HEK293 (cell line): ENCODE results near the gene PINLYP.

ENCODE experiments used
- CTCF ChIA-PET: fragments of 350-600 bp; formaldehyde crosslinking; extraction: SDS; loops from one replicate; lab custom pipeline; 2021; ENCODE audit warnings: antibody characterized with exemption; lab: Yijun Ruan, JAX
- POLR2A ChIA-PET: fragments of 300-600 bp; formaldehyde crosslinking; extraction: SDS; loops from one replicate; lab custom pipeline; 2020; ENCODE audit warnings: antibody characterized with exemption, inconsistent platforms; lab: Yijun Ruan, JAX
- H3K27ac ChIP-seq: fragments of 200-500 bp; sonication (Bioruptor generic); 2 replicates; pipeline ENCODE4 v1.5.1; 2014; ENCODE audit warnings: low read depth, low read length, control low read depth, inconsistent platforms; ENCODE audit errors: extremely low read depth
- H3K36me3 ChIP-seq, 2 experiments: fragments of 200-500 bp in 1 of 2; sonication (Bioruptor generic) in 1 of 2; 1 replicate in 1 of 2; 2 replicates in 1 of 2; pipeline ENCODE4 v1.5.1; 2014 to 2017; ENCODE audit warnings: inconsistent platforms in 2 of 2, low read length in 2 of 2; ENCODE audit not compliant: control insufficient read depth in 2 of 2, insufficient read depth in 1 of 2
- H3K4me1 ChIP-seq: fragments of 200-500 bp; sonication (Bioruptor generic); 2 replicates; pipeline ENCODE4 v1.5.1; 2014; ENCODE audit warnings: mild to moderate bottlenecking, low read length, inconsistent platforms; ENCODE audit not compliant: control insufficient read depth, insufficient read depth
- H3K4me3 ChIP-seq: 2 replicates; pipeline ENCODE4 v1.5.1; 2011; ENCODE audit warnings: low read depth, mild to moderate bottlenecking, control low read depth, low read length, moderate library complexity
- H3K9me3 ChIP-seq: fragments of 200-500 bp; sonication (Bioruptor generic); 2 replicates; pipeline ENCODE4 v1.5.1; 2014; ENCODE audit warnings: low read depth, low read length, inconsistent platforms; ENCODE audit not compliant: control insufficient read depth, insufficient read depth
- GLI2 ChIP-seq: fragments of 450-650 bp; formaldehyde crosslinking; IDR thresholded peaks from 2 replicates; pipeline ENCODE4; 2017; ENCODE audit warnings: missing biosample characterization, missing genetic modification characterization, low read depth, borderline replicate concordance
- GLI4 ChIP-seq: fragments of 450-650 bp; formaldehyde crosslinking; IDR thresholded peaks from 2 replicates; pipeline ENCODE4 v1.5.1; 2016; ENCODE audit warnings: missing biosample characterization, missing genetic modification characterization
- GLIS1 ChIP-seq: fragments of 450-650 bp; formaldehyde crosslinking; IDR thresholded peaks from 2 replicates; pipeline ENCODE4 v1.5.1; 2016; ENCODE audit warnings: missing biosample characterization, missing genetic modification characterization
- INSM2 ChIP-seq: fragments of 450-650 bp; formaldehyde crosslinking; IDR thresholded peaks from 2 replicates; pipeline ENCODE4 v1.5.1; 2016; ENCODE audit warnings: missing biosample characterization, missing genetic modification characterization
- KLF17 ChIP-seq: fragments of 450-650 bp; formaldehyde crosslinking; IDR thresholded peaks from 2 replicates; pipeline ENCODE4 v1.5.1; 2016; ENCODE audit warnings: missing biosample characterization, missing genetic modification characterization
- OSR2 ChIP-seq: fragments of 450-650 bp; formaldehyde crosslinking; IDR thresholded peaks from 2 replicates; pipeline ENCODE4 v1.5.1; 2016; ENCODE audit warnings: missing biosample characterization, missing genetic modification characterization
- PBX3 ChIP-seq: sonication (generic); formaldehyde crosslinking; IDR thresholded peaks from 2 replicates; pipeline ENCODE4 v1.8.1; 2022; ENCODE audit warnings: mild to moderate bottlenecking, moderate library complexity, missing genetic modification reagents
- REPIN1 ChIP-seq: fragments of 450-650 bp; formaldehyde crosslinking; IDR thresholded peaks from 2 replicates; pipeline ENCODE4 v1.5.1; 2017; ENCODE audit warnings: missing biosample characterization, missing genetic modification characterization, low read depth
- REST ChIP-seq: fragments of 450-650 bp; formaldehyde crosslinking; IDR thresholded peaks from 2 replicates; pipeline ENCODE4 v1.5.1; 2016; ENCODE audit warnings: missing biosample characterization, missing genetic modification characterization
- SP2 ChIP-seq: fragments of 450-650 bp; formaldehyde crosslinking; IDR thresholded peaks from 2 replicates; pipeline ENCODE4 v1.5.1; 2016; ENCODE audit warnings: missing biosample characterization, missing genetic modification characterization
- ZBTB49 ChIP-seq: fragments of 450-650 bp; formaldehyde crosslinking; IDR thresholded peaks from 2 replicates; pipeline ENCODE4 v1.5.1; 2016; ENCODE audit warnings: missing biosample characterization, missing genetic modification characterization, low read depth
- ZEB2 ChIP-seq: fragments of 450-650 bp; formaldehyde crosslinking; IDR thresholded peaks from 2 replicates; pipeline ENCODE4 v1.5.1; 2016; ENCODE audit warnings: missing biosample characterization, missing genetic modification characterization
- ZNF184 ChIP-seq: fragments of 450-650 bp; IDR thresholded peaks from 2 replicates; pipeline ENCODE4 v1.5.1; 2018; ENCODE audit warnings: missing biosample characterization, mild to moderate bottlenecking, missing genetic modification characterization
- ZNF202 ChIP-seq: fragments of 450-650 bp; formaldehyde crosslinking; IDR thresholded peaks from 2 replicates; pipeline ENCODE4 v1.5.1; 2016; ENCODE audit warnings: missing biosample characterization, missing genetic modification characterization, borderline replicate concordance
- ZNF214 ChIP-seq: fragments of 450-650 bp; formaldehyde crosslinking; IDR thresholded peaks from 2 replicates; pipeline ENCODE4 v1.5.1; 2017; ENCODE audit warnings: missing biosample characterization, mild to moderate bottlenecking, missing genetic modification characterization, borderline replicate concordance
- ZNF23 ChIP-seq: fragments of 450-650 bp; formaldehyde crosslinking; IDR thresholded peaks from 2 replicates; pipeline ENCODE4 v1.5.1; 2016; ENCODE audit warnings: missing biosample characterization, missing genetic modification characterization, borderline replicate concordance
- ZNF302 ChIP-seq: fragments of 450-650 bp; formaldehyde crosslinking; IDR thresholded peaks from 2 replicates; pipeline ENCODE4 v1.5.1; 2016; ENCODE audit warnings: missing biosample characterization, missing genetic modification characterization, low read depth
- ZNF335 ChIP-seq: fragments of 450-650 bp; formaldehyde crosslinking; conservative IDR thresholded peaks from 2 replicates; pipeline ENCODE4 v1.5.1; 2016; ENCODE audit warnings: missing biosample characterization, missing genetic modification characterization
- ZNF362 ChIP-seq: fragments of 450-650 bp; formaldehyde crosslinking; IDR thresholded peaks from 2 replicates; pipeline ENCODE4 v1.5.1; 2016; ENCODE audit warnings: missing biosample characterization, missing genetic modification characterization
- ZNF488 ChIP-seq: fragments of 450-650 bp; formaldehyde crosslinking; IDR thresholded peaks from 2 replicates; pipeline ENCODE4 v1.5.1; 2016; ENCODE audit warnings: missing biosample characterization, missing genetic modification characterization
- ZNF501 ChIP-seq: fragments of 450-650 bp; formaldehyde crosslinking; IDR thresholded peaks from 2 replicates; pipeline ENCODE4 v1.5.1; 2016; ENCODE audit warnings: missing biosample characterization, missing genetic modification characterization
- ZNF548 ChIP-seq: fragments of 450-650 bp; formaldehyde crosslinking; IDR thresholded peaks from 2 replicates; pipeline ENCODE4 v1.5.1; 2016; ENCODE audit warnings: missing biosample characterization, missing genetic modification characterization
- ZNF658 ChIP-seq: fragments of 450-650 bp; formaldehyde crosslinking; IDR thresholded peaks from 2 replicates; pipeline ENCODE4; 2016; ENCODE audit warnings: missing biosample characterization, missing genetic modification characterization
- ZNF792 ChIP-seq: fragments of 450-650 bp; formaldehyde crosslinking; IDR thresholded peaks from 2 replicates; pipeline ENCODE4 v1.5.1; 2016; ENCODE audit warnings: missing biosample characterization, missing genetic modification characterization

The PINLYP gene

GRCh38 chr19:43619262-43620060, 43.9 kb downstream of the PINLYP start, which contains the start of gene ZNF428:
ZNF428 (minus strand) TSS chr19:43619629; CDS start chr19:43614304, 5,325 bp downstream.
- Histone ChIP-seq H3K36me3 (peaks cover 2 to 27% of the 10 kb centered on the region in 2 experiments), H3K4me3 (peak within 1 kb of the TSS; percentile 49), H3K27ac (peak within 1 kb of the TSS; percentile 99), H3K9me3 (no peaks in the 10 kb centered on the region), H3K4me1 (peaks cover 21% of the 10 kb centered on the region)
- ChIA-PET POLR2A (interaction anchor here (0.9 to 4.5 kb wide), 6 partner anchors 9 to 64 kb away, joined by 3 to 21 read pairs (median 5); no protein-coding TSS in a partner anchor), CTCF (interaction anchor here (0.8 to 1.5 kb wide), 4 partner anchors 22 to 147 kb away, joined by 4 read pairs; no protein-coding TSS in a partner anchor)
- TF ChIP-seq ZNF548 (tag by site-specific recombination) (no peak), REST (tag by site-specific recombination) (0 out of 2 replicates have a peak, but pooled peaks have one; percentile 44), REPIN1 (peak; percentile 29; the same call in 1 of the 2 replicates), GLI4 (tag by site-specific recombination) (no peak), ZNF214 (no peak), ZNF184 (tag by site-specific recombination) (0 out of 2 replicates have a peak, but pooled peaks have one; percentile 64), KLF17 (tag by site-specific recombination) (peak; percentile 27; the same call in 1 of the 2 replicates), ZNF302 (tag by site-specific recombination) (no peak), GLI2 (tag by site-specific recombination) (no peak), ZNF658 (no peak), ZNF23 (tag by site-specific recombination) (no peak), ZNF792 (tag by site-specific recombination) (peak; percentile 62), INSM2 (tag by site-specific recombination) (peak; percentile 51; the same call in 1 of the 2 replicates), ZBTB49 (tag by site-specific recombination) (no peak), ZNF335 (tag by site-specific recombination) (peak; percentile 86), ZNF362 (tag by site-specific recombination) (no peak), OSR2 (no peak), GLIS1 (tag by site-specific recombination) (peak; percentile 85), ZNF202 (tag by site-specific recombination) (no peak), ZNF488 (no peak), ZNF501 (tag by site-specific recombination) (peak; percentile 75; the same call in 1 of the 2 replicates), SP2 (tag by site-specific recombination) (peak; percentile 48; the same call in 1 of the 2 replicates), PBX3 (CRISPR knock-in tag) (no peak), ZEB2 (tag by site-specific recombination) (peak; percentile 98)
